Measurements from ENCODE around the gene LGALS3.

- TF ChIP-seq CTCF (IDR thresholded peaks at IDR 0.05) (no peak), POLR2A (IDR thresholded peaks at IDR 0.05) (no peak)
These were observed 3.6 kb upstream of the LGALS3 start for GRCh38 chr14:55125403-55125802.
